Endothelial cell of umbilical vein (primary cell): Measurements from ENCODE around the gene CHD5. TPM values are rescaled to one million over a fixed set of nuclear protein-coding genes. Genes with fewer than 3 reads are reported as not detected.

Experiments
- BruUV-seq: library from RNA; stranded (reverse); fragments of 400-500 nt; replicated peaks from 2 replicates; lab custom pipeline; 2021; lab: Mats Ljungman, UMichigan
- CTCF ChIA-PET: fragments of 300-600, 350-600 bp; sonication (Branson Sonifier 250); formaldehyde crosslinking; loops from one replicate; lab custom pipeline; 2021; ENCODE audit warnings: antibody characterized with exemption, inconsistent platforms; lab: Charles Lee
- POLR2A ChIA-PET: fragments of 300-600, 350-600 bp; sonication (Branson Sonifier 250); formaldehyde crosslinking; loops from one replicate; lab custom pipeline; 2021; ENCODE audit warnings: antibody characterized with exemption, inconsistent platforms; lab: Charles Lee
- DNase-seq: peaks from one replicate; pipeline ENCODE4 v3.0.0-alpha.2; 2011; ENCODE audit warnings: low read depth, low spot score
- FAIRE-seq: peaks from 2 replicates; lab custom pipeline; 2011; peaks lifted over from hg19 to GRCh38; lab: Jason Lieb, UNC
- H2AFZ ChIP-seq: 2 replicates; pipeline ENCODE4 v1.6.0; 2012; ENCODE audit warnings: low read depth, low read length, control low read depth, inconsistent platforms
- H3K27ac ChIP-seq: 2 replicates; pipeline ENCODE4 v1.5.1; 2011; ENCODE audit warnings: low read depth, mild to moderate bottlenecking, control low read depth, low read length, moderate library complexity; ENCODE audit not compliant: insufficient read depth
- H3K27me3 ChIP-seq, 2 experiments: 2 replicates each; pipeline versions ENCODE4 v1.6.0 to v1.6.1; 2011; ENCODE audit warnings: low read length in 2 of 2, mixed read lengths in 1 of 2; ENCODE audit not compliant: control insufficient read depth in 2 of 2, insufficient read depth in 2 of 2
- H3K36me3 ChIP-seq, 2 experiments: 2 replicates in 1 of 2; 3 replicates in 1 of 2; pipeline ENCODE4 v1.5.1; 2011; ENCODE audit warnings: low read length in 2 of 2, mild to moderate bottlenecking in 1 of 2, moderate library complexity in 1 of 2; ENCODE audit not compliant: control insufficient read depth in 2 of 2, insufficient read depth in 2 of 2; ENCODE audit errors: extremely low read depth in 1 of 2
- H3K4me1 ChIP-seq: 3 replicates; pipeline ENCODE4 v1.5.1; 2011; ENCODE audit warnings: mild to moderate bottlenecking, low read length; ENCODE audit not compliant: control insufficient read depth, insufficient read depth; ENCODE audit errors: extremely low read depth
- H3K4me2 ChIP-seq: 2 replicates; pipeline ENCODE4 v1.6.1; 2011; ENCODE audit warnings: low read length, control low read depth, mixed read lengths; ENCODE audit not compliant: insufficient read depth
- H3K4me3 ChIP-seq, 3 experiments: fragments of 200-600 bp in 1 of 3; sonication (generic), shearing (Covaris generic) in 1 of 3; replicated peaks in 1 of 3; 2 replicates each; pipeline ENCODE4 v1.5.1; 2011 to 2016; ENCODE audit warnings: control low read depth in 3 of 3, low read length in 3 of 3, mild to moderate bottlenecking in 2 of 3, inconsistent platforms in 1 of 3, low read depth in 1 of 3, moderate library complexity in 1 of 3; ENCODE audit not compliant: insufficient read depth in 1 of 3
- H3K79me2 ChIP-seq: 2 replicates; pipeline ENCODE4 v1.6.0; 2012; ENCODE audit warnings: low read length, inconsistent platforms; ENCODE audit not compliant: control insufficient read depth, insufficient read depth
- H3K9ac ChIP-seq: replicated peaks from 2 replicates; pipeline ENCODE3; 2011; ENCODE audit warnings: low read length, control low read depth; ENCODE audit not compliant: insufficient read depth; ENCODE audit errors: extremely low read depth
- H3K9me1 ChIP-seq: replicated peaks from 3 replicates; pipeline ENCODE4 v1.6.0; 2011; ENCODE audit warnings: mild to moderate bottlenecking, low read length; ENCODE audit not compliant: control insufficient read depth, insufficient read depth; ENCODE audit errors: extremely low read depth
- H3K9me3 ChIP-seq: replicated peaks from 2 replicates; pipeline ENCODE4 v1.5.1; 2012; ENCODE audit warnings: low read length, inconsistent platforms; ENCODE audit not compliant: control insufficient read depth, insufficient read depth
- H4K20me1 ChIP-seq: replicated peaks from 2 replicates; pipeline ENCODE3; 2011; ENCODE audit warnings: mild to moderate bottlenecking, low read length; ENCODE audit not compliant: control insufficient read depth, insufficient read depth; ENCODE audit errors: extremely low read depth
- CTCF ChIP-seq, 2 donors: IDR thresholded peaks; 1 replicate in 1 of 2; 2 replicates in 1 of 2; pipeline ENCODE4 v1.5.1; 2011; ENCODE audit warnings: low read length in 2 of 2, mild to moderate bottlenecking in 2 of 2, moderate library complexity in 2 of 2, control low read depth in 1 of 2, inconsistent platforms in 1 of 2, low read depth in 1 of 2; ENCODE audit not compliant: insufficient read depth in 1 of 2; ENCODE audit errors: extremely low read depth in 1 of 2
- EZH2 ChIP-seq: IDR thresholded peaks from 2 replicates; pipeline ENCODE4 v1.6.1; 2012; ENCODE audit warnings: borderline replicate concordance, low read depth, mild to moderate bottlenecking, moderate library complexity, low read length, inconsistent platforms; ENCODE audit not compliant: severe bottlenecking
- GATA2 ChIP-seq: IDR thresholded peaks from 2 replicates; pipeline ENCODE4 v1.7.0; 2011; ENCODE audit warnings: low read depth, mild to moderate bottlenecking, moderate library complexity, mixed read lengths, low read length; ENCODE audit not compliant: insufficient read length, insufficient read depth
- MYC ChIP-seq: IDR thresholded peaks from one replicate; pipeline ENCODE4 v1.6.1; 2011; ENCODE audit warnings: mild to moderate bottlenecking, low read depth, low read length
- POLR2A ChIP-seq: IDR thresholded peaks from 2 replicates; pipeline ENCODE4 v1.6.1; 2012; ENCODE audit warnings: low read depth, mild to moderate bottlenecking, control low read depth, low read length
- dilution Hi-C: fragments of 300-500 bp; cut with MboI; formaldehyde crosslinking; loops from one replicate; pipeline ENCODE4 v1.15.0; 2019; ENCODE audit warnings: low sequenced_read_pairs; ENCODE audit not compliant: extremely low pct_ligation_motif_present
- intact Hi-C: fragments of 100-400 bp; cut with micrococcal nuclease; formaldehyde crosslinking; loops from one replicate; pipeline ENCODE4 v1.10.0; 2022
- polyA plus RNA-seq, 4 experiments: library from polyadenylated mRNA; depleted of rRNA in 3 of 4; stranded (reverse) in 3 of 4; unstranded in 1 of 4; fragments of >200 nt; gene quantifications; 2 replicates each; pipeline versions ENCODE4 v1.2.1 to v1.2.3, GENCODE V29; 2011 to 2012; ENCODE audit warnings: missing spikeins in 1 of 4
- total RNA-seq: library from RNA; stranded (reverse); gene quantifications from 2 replicates; pipeline ENCODE4 v1.2.3, GENCODE V29; 2021

CHD5 gene
- total and polyA plus RNA-seq, 2 donors (not counting 3 experiments of a cell fraction or from before 2014, with no cell fraction given): 0.04 to 0.11 TPM

GRCh38 chr1:6188466-6188865, 8.3 kb upstream of the CHD5 start:
- FAIRE-seq (no peak), DNase-seq (no peak)
- H3K27me3 ChIP-seq: no peaks in the 10 kb centered on the region
- peaks cover 9% of the 10 kb centered on the region for H4K20me1 ChIP-seq
- no peak overlapping the region for H3K4me3 ChIP-seq
- no peak overlapping the region for H3K4me2 ChIP-seq
- peaks cover 43% of the 10 kb centered on the region for H3K79me2 ChIP-seq
- H3K27ac ChIP-seq: no peak overlapping the region
- no peak overlapping the region for H2AFZ ChIP-seq
- TF ChIP-seq MYC (no peak), POLR2A (no peak), EZH2 (no peak), GATA2 (no peak), CTCF (IDR thresholded peaks at IDR 0.05; ENCODE audit: extremely low read depth in 1 of 2, insufficient read depth in 1 of 2, low read depth in 1 of 2, low read length in 2 of 2) (no peak)
- dilution Hi-C loops: no loop called here
- no peaks in the 10 kb centered on the region for H3K9me1 ChIP-seq
- ChIA-PET POLR2A (no interaction called here), CTCF (interaction anchor here (1.5 kb wide), 1 partner anchor 16 kb away, joined by 8 read pairs; no protein-coding TSS in a partner anchor)
- H3K9me3 ChIP-seq: no peaks in the 10 kb centered on the region
- H3K9ac ChIP-seq: no peak overlapping the region
- no peaks in the 10 kb centered on the region for H3K4me1 ChIP-seq
- BruUV-seq: no TSS peak
- H3K36me3 ChIP-seq: peaks cover 22 to 33% of the 10 kb centered on the region in 2 experiments
- intact Hi-C loops: no loop called here
